Brain microvascular endothelial cell (primary cell): ENCODE measurements around the gene WAPL.
"Not testable (repeated sequence)": the region's sequence is repeated elsewhere in the genome, so short reads cannot be mapped to it uniquely, and the experiment has no call there.

ENCODE experiments used
- DNase-seq: peaks from one replicate; pipeline ENCODE4 v3.0.0-alpha.2; 2020
- H3K27ac ChIP-seq: fragments of 250-450 bp; sonication (Bioruptor Pico); 2 replicates; pipeline ENCODE4 v1.5.1; 2020; ENCODE audit warnings: mild to moderate bottlenecking, moderate library complexity
- H3K27me3 ChIP-seq: fragments of 250-450 bp; sonication (Bioruptor Pico); replicated peaks from 2 replicates; pipeline ENCODE4 v1.5.1; 2020; ENCODE audit warnings: mild to moderate bottlenecking
- H3K36me3 ChIP-seq: fragments of 250-450 bp; sonication (Bioruptor Pico); replicated peaks from 2 replicates; pipeline ENCODE4 v1.5.1; 2020; ENCODE audit warnings: mild to moderate bottlenecking
- H3K4me3 ChIP-seq: 2 replicates; pipeline ENCODE4 v1.5.1; 2011; ENCODE audit warnings: low read depth, mild to moderate bottlenecking, control low read depth, low read length, moderate library complexity
- in situ Hi-C: cut with HindIII; loops from 2 replicates; pipeline ENCODE4 v1.10.0; 2017; ENCODE audit warnings: low sequenced_read_pairs, low pct_ligation_motif_present
- TF ChIP-seq, protein P1 (sequence below): IDR thresholded peaks from 2 replicates; pipeline ENCODE4 v1.5.1; 2011; ENCODE audit warnings: low read depth, mild to moderate bottlenecking, moderate library complexity, low read length, control low read depth, inconsistent platforms; ENCODE audit errors: missing control alignments

The WAPL gene

DNA sequence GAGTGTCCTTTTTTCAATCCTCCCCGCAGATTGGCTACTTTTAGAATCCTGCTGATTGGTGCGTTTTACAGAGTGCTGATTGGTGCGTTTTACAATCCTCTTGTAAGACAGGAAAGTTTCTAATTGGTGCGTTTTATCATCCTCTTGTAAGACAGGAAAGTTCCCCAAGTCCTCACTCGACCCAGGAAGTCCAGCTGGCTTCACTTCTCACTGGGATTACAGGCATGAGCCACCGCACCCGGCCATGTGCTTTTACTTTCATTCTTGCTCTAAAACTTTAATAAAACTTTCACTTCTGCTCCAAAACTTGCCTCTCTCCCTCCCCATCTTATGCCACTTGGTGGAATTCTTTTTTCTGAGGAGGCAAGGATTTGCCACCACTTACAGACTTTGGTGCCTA is 17.0 kb upstream of the WAPL start:
- TF ChIP-seq, protein P1, sequence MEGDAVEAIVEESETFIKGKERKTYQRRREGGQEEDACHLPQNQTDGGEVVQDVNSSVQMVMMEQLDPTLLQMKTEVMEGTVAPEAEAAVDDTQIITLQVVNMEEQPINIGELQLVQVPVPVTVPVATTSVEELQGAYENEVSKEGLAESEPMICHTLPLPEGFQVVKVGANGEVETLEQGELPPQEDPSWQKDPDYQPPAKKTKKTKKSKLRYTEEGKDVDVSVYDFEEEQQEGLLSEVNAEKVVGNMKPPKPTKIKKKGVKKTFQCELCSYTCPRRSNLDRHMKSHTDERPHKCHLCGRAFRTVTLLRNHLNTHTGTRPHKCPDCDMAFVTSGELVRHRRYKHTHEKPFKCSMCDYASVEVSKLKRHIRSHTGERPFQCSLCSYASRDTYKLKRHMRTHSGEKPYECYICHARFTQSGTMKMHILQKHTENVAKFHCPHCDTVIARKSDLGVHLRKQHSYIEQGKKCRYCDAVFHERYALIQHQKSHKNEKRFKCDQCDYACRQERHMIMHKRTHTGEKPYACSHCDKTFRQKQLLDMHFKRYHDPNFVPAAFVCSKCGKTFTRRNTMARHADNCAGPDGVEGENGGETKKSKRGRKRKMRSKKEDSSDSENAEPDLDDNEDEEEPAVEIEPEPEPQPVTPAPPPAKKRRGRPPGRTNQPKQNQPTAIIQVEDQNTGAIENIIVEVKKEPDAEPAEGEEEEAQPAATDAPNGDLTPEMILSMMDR, result no peak
- no peak overlapping the region for H3K4me3 ChIP-seq
- no peaks in the 10 kb centered on the region for H3K36me3 ChIP-seq
- in situ Hi-C loops, result no loop called here
- H3K27me3 ChIP-seq, result no peaks in the 10 kb centered on the region
- DNase-seq, result no peak
- H3K27ac ChIP-seq, result no peak overlapping the region

DNA sequence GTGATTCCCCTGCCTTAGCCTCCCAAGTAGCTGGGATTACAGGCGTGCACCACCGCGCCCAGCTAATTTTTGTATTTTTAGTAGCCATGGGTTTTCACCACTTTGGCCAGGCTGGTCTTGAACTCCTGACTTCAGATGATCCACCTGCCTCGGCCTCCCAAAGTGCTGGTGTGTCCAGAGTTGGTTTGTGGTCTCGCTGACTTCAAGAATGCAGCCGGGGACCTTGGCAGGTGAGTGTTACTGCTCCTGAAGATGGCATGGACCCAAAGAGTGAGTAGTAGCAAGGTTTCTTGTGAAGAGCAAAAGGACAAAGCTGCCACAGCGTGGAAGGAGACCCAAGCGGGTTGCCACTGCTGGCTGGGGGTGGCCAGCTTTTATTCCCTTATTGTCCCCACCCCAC is 16.4 kb upstream of the WAPL start:
- DNase-seq, H3K36me3 ChIP-seq, in situ Hi-C loops, H3K4me3 ChIP-seq, H3K27me3 ChIP-seq, H3K27ac ChIP-seq: not testable (repeated sequence)

DNA sequence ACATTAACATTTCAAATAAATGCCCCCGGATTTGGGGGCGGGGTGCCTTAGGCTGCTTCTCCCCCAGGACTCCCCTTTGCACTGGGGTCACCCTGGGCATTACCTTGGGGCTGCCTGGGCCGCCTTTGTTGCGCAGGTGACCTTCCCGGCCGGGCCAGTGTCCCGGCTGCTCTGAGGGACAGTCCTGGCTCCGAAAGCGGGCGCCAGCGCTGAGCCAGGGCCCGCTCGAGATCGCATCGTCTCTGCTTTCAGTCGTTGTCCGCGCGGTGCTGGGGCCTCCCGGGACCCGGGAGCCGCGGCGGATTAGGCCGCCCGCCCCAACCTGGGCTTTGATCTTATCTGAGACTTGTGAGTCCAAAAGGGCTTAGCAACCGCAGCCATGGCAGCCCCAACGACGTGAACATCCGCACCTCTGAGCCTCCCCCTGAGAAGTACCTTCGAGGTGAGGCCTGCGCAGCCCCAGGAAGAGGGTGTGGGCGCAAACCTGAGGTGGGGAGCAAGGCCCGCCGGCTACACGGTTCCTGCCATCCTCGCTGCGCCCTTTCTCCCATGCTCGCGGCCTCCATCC is 14.8 kb upstream of the WAPL start:
- H3K27ac ChIP-seq, result no peak overlapping the region
- H3K4me3 ChIP-seq, result peak overlapping the region; percentile 9

DNA sequence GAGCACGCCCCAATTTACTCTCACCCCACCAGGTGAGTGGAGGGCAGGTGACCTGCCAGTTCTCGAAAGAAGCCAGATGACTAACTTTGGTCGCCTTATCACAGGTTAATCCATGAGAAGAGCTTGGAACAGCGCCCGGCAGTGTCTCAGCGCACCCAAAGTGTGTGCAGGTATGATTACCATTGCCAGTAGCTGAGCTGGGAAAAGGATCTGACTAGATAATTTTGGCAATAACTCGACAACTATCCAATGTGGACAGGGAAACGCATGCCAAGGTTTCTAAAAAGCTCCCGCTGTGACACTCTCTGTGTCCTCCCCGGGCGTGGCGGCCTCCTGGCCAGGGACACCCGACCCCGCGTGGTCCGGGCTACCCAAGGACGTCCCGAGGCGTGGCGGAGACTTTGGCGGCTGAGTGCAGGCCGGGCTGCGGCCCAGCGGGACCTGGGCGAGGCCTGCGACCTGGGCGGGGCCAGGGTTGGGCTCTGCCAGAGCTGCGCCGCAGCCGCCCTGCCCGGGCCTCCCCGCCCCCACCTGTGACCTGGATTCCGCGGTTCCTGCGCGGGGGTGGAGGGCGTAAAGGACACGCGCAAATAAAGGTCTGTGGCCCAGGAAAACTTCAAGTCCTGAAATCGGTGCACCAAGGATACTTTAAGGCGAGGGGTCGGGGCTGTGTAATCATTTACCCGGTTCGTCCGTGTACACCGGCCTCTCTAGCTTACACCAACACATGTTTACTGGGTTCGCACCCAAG is 13.7 kb upstream of the WAPL start:
- DNase-seq, result no peak
- TF ChIP-seq, protein P1, result no peak
- H3K27ac ChIP-seq, result no peak overlapping the region
- in situ Hi-C loops, result no loop called here
- H3K27me3 ChIP-seq, result no peaks in the 10 kb centered on the region
- H3K36me3 ChIP-seq, result no peaks in the 10 kb centered on the region
- peak overlapping the region; percentile 60 for H3K4me3 ChIP-seq

More for the DNA sequence above, 14.8 kb upstream of the WAPL start:
- Histone ChIP-seq H3K27me3 (no peaks in the 10 kb centered on the region), H3K36me3 (no peaks in the 10 kb centered on the region)
- no peak for DNase-seq
- TF ChIP-seq, protein P1, result no peak
- in situ Hi-C loops, result no loop called here

DNA sequence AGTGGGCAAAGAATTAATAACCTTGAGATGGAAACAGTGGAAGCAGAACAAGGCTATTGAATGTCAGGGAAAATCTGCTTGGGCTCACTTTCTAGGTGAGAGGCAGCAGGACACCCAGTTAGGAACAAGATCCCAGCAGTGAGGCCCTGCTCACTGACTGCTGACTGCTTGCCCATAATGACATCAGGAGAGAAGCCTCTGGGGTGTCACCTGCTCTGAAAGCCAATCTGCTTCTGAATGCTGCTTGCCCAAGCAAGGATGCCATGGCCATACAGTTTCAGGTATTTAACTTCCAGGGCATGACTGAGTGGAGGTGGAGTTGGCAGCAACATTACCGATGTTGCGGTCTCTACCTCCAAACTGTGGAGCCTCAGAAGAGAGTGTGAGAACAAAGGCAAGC is 11.7 kb upstream of the WAPL start:
- in situ Hi-C loops, result no loop called here
- Histone ChIP-seq H3K27ac (no peak overlapping the region), H3K27me3 (no peaks in the 10 kb centered on the region), H3K4me3 (no peak overlapping the region), H3K36me3 (no peaks in the 10 kb centered on the region)
- DNase-seq, result no peak
- TF ChIP-seq, protein P1, result no peak

DNA sequence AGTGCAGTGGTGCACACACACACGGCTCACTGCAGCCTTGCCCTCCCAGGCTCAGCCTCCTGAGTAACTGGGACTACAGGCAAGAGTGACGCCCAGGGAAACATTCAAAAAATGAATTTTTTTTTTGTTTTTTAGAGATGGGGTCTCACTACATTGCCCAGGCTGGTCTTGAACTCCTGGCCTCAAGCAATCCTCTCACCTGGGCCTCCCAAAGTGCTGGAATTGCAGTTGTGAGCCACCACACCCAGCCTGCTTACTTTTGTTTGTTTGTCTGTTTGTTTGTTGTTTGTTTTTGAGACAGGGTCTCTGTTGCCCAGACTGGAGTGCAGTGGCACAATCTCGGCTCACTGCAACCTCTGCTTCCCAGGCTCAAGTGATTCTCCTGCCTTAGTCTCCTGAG is 7.1 kb upstream of the WAPL start:
- H3K27me3 ChIP-seq, in situ Hi-C loops, DNase-seq, H3K4me3 ChIP-seq, H3K36me3 ChIP-seq, H3K27ac ChIP-seq: not testable (repeated sequence)

DNA sequence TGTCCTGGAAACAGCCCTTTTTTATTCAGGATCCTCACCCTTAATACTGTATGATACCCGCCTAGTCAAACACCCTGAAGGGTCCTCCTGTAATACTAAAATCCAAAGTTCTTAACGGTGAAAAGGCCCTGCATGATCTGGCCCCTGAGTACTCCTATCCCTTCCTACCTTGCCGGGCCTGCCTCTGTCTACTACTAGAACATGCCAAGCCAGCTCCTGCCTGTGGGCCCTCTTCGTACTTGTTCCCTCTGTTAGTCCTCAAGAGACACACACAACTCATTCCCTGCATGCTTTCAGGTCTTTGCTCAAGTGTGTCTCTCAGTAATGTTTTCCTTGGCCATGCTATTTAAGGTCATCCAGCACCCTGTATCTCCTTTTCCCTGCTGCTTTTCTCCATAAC is 5.0 kb upstream of the WAPL start:
- no peak overlapping the region for H3K27ac ChIP-seq
- H3K4me3 ChIP-seq, result no peak overlapping the region
- no peaks in the 10 kb centered on the region for H3K27me3 ChIP-seq
- in situ Hi-C loops, result no loop called here
- H3K36me3 ChIP-seq, result no peaks in the 10 kb centered on the region
- TF ChIP-seq, protein P1, result no peak
- DNase-seq, result no peak

DNA sequence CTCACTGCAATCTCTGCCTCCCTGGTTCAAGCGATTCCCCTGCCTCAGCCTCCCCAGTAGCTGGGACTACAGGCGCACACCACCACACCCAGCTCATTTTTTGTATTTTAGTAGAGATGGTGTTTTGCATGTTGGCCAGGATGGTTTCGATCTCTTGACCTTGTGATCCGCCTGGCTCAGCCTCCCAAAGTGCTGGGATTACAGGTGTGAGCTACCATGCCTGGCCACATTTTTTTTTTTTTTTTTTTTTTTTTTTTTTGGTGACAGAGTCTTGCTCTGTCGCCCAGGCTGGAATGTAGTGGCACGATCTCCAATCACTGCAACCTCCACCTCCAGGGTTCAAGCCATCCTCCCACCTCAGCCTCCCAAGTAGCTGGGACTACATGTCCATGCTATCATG is 4.1 kb upstream of the WAPL start:
- H3K27ac ChIP-seq, DNase-seq, H3K27me3 ChIP-seq, H3K36me3 ChIP-seq, in situ Hi-C loops, H3K4me3 ChIP-seq: not testable (repeated sequence)
